PC-3 (cell line): ENCODE measurements around the gene CCNY. TPM values are rescaled to one million over a fixed set of nuclear protein-coding genes. Genes with fewer than 3 reads are reported as not detected.

Experiments
- ATAC-seq: fragments of 200-7000 bp; cut with Tn5 transposase; 2 replicates; pipeline ENCODE4 v1.9.1; 2020; ENCODE audit warnings: mild to moderate bottlenecking, moderate library complexity
- BruUV-seq: library from RNA; stranded (reverse); fragments of 400-500 nt; replicated peaks from 2 replicates; lab custom pipeline; 2021; lab: Mats Ljungman, UMichigan
- CTCF ChIA-PET: fragments of 300-600 bp; sonication (Branson Sonifier 250); formaldehyde crosslinking; loops from one replicate; lab custom pipeline; 2022; ENCODE audit warnings: antibody characterized with exemption; lab: Charles Lee
- POLR2A ChIA-PET: fragments of 300-600 bp; sonication (Branson Sonifier 250); formaldehyde crosslinking; loops from one replicate; lab custom pipeline; 2022; ENCODE audit warnings: antibody characterized with exemption; ENCODE audit not compliant: unreplicated experiment; lab: Charles Lee
- DNase-seq: peaks from one replicate; pipeline ENCODE4 v3.0.0-alpha.2; 2015
- H2AFZ ChIP-seq: fragments of 300-600 bp; sonication (generic); 2 replicates; pipeline ENCODE4 v1.6.0; 2016; ENCODE audit warnings: antibody characterized with exemption, low read length
- H3F3A ChIP-seq: fragments of 300-600 bp; sonication (generic); one replicate; pipeline ENCODE4 v1.6.0; 2017; ENCODE audit warnings: antibody characterized with exemption, low read length, control low read depth, mild to moderate bottlenecking; ENCODE audit not compliant: unreplicated experiment
- H3K27ac ChIP-seq: fragments of 300-600 bp; sonication (generic); 2 replicates; pipeline ENCODE4 v1.5.1; 2016; ENCODE audit warnings: mild to moderate bottlenecking, low read length
- H3K27me3 ChIP-seq: fragments of 300-600 bp; sonication (generic); 2 replicates; pipeline ENCODE4 v1.6.1; 2016; ENCODE audit warnings: low read length, mixed read lengths
- H3K36me3 ChIP-seq: fragments of 300-600 bp; sonication (generic); 2 replicates; pipeline ENCODE4 v1.6.1; 2016; ENCODE audit warnings: low read depth, mixed run types, low read length, mixed read lengths
- H3K4me1 ChIP-seq: fragments of 300-600 bp; sonication (generic); 2 replicates; pipeline ENCODE4 v1.5.1; 2016; ENCODE audit warnings: low read length; ENCODE audit not compliant: insufficient read depth
- H3K4me2 ChIP-seq: fragments of 300-600 bp; sonication (generic); 2 replicates; pipeline ENCODE4 v1.6.0; 2016; ENCODE audit warnings: low read length
- H3K4me3 ChIP-seq: fragments of 300-600 bp; sonication (generic); 2 replicates; pipeline ENCODE4 v1.5.1; 2016; ENCODE audit warnings: mild to moderate bottlenecking, low read length, mixed read lengths
- H3K79me2 ChIP-seq: fragments of 300-600 bp; sonication (generic); 2 replicates; pipeline ENCODE4 v1.6.1; 2017; ENCODE audit warnings: low read length, mixed read lengths
- H3K9ac ChIP-seq: fragments of 300-600 bp; sonication (generic); 2 replicates; pipeline ENCODE4 v1.6.0; 2016; ENCODE audit warnings: mild to moderate bottlenecking, low read length
- H3K9me2 ChIP-seq: fragments of 300-600 bp; sonication (generic); replicated peaks from 2 replicates; pipeline ENCODE4 v1.6.1; 2016; ENCODE audit warnings: mixed run types, low read length, mixed read lengths
- H3K9me3 ChIP-seq: fragments of 300-600 bp; sonication (generic); 2 replicates; pipeline ENCODE4 v1.6.1; 2016; ENCODE audit warnings: low read length, mixed read lengths
- H4K20me1 ChIP-seq: fragments of 300-600 bp; sonication (generic); 2 replicates; pipeline ENCODE4 v1.6.1; 2016; ENCODE audit warnings: low read length, mixed read lengths
- CTCF ChIP-seq: fragments of 300-600 bp; sonication (generic); conservative IDR thresholded peaks from 2 replicates; pipeline ENCODE4 v1.5.1; 2017; ENCODE audit warnings: antibody characterized with exemption, low read depth, mild to moderate bottlenecking, low read length
- EZH2 ChIP-seq: fragments of 300-600 bp; sonication (generic); IDR thresholded peaks from one replicate; pipeline ENCODE4 v1.6.1; 2017; ENCODE audit warnings: antibody characterized with exemption, mild to moderate bottlenecking, low read length; ENCODE audit not compliant: unreplicated experiment
- EZH2phosphoT487 ChIP-seq: fragments of 300-600 bp; sonication (generic); IDR thresholded peaks from 2 replicates; pipeline ENCODE4 v1.6.1; 2018; ENCODE audit warnings: mild to moderate bottlenecking, antibody characterized with exemption, low read length, borderline replicate concordance
- intact Hi-C: fragments of 100-400 bp; cut with micrococcal nuclease; formaldehyde crosslinking; loops from 2 replicates; pipeline ENCODE4 v1.9.0; 2023
- total RNA-seq: library from RNA; depleted of rRNA; stranded (reverse); fragments of >200 nt; gene quantifications from 2 replicates; pipeline ENCODE4 v1.2.3, GENCODE V29; 2014

The CCNY gene
- total RNA-seq, 1 experiment from 2014 or later, result 146 TPM

DNA sequence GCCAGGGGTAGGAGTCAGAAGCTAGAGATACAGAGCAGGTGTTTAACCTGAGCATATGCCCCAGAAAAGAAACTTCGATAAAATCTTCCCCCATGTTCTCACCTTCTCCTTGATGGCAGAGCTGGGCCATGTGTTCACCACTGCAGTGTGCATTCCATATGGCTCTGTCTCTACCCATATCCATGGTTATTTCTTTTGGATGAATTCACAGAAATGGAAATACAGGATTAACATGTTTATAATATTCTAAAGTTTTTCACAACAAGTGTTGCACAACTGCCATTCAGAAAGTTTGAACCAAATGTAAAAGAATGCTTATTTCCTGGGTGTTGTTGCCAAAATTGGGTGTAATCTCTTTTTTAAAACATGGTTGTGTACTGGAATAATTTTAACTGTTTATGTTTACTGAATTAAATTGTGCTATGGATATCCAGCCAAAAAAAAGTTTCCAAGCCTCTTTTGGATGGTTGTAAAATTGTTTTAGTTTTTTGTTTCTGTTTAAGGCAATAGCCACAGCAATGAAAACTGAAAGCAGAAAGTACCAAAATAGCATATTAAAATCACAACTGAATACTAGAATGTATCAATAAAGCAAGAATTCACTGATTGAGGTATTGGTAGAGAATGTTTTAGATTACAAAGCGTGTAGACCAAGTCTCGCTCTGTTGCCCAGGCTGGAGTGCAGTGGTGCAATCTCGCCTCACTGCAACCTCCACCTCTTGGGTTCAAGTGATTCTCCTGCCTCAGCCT lies 19.9 kb upstream of the CCNY start:
- CTCF ChIA-PET, result no interaction called here
- ATAC-seq (no peak), DNase-seq (no peak)
- peaks cover 24% of the 10 kb centered on the region for H3K79me2 ChIP-seq
- no peaks in the 10 kb centered on the region for H3K9me2 ChIP-seq
- H3K9me3 ChIP-seq, result no peaks in the 10 kb centered on the region
- H3K4me2 ChIP-seq, result no peak overlapping the region
- intact Hi-C loops, result no loop called here
- POLR2A ChIA-PET, result no interaction called here
- peaks cover 50% of the 10 kb centered on the region for H3K36me3 ChIP-seq
- no peaks in the 10 kb centered on the region for H3F3A ChIP-seq
- H3K4me3 ChIP-seq, result no peak overlapping the region
- no peak overlapping the region for H3K9ac ChIP-seq
- H3K27me3 ChIP-seq, result no peaks in the 10 kb centered on the region
- H3K4me1 ChIP-seq, result no peaks in the 10 kb centered on the region
- no peak overlapping the region for H3K27ac ChIP-seq
- TF ChIP-seq EZH2 (no peak), EZH2phosphoT487 (no peak), CTCF (no peak)
- BruUV-seq, result no TSS peak
- H4K20me1 ChIP-seq, result no peaks in the 10 kb centered on the region
- no peak overlapping the region for H2AFZ ChIP-seq

DNA sequence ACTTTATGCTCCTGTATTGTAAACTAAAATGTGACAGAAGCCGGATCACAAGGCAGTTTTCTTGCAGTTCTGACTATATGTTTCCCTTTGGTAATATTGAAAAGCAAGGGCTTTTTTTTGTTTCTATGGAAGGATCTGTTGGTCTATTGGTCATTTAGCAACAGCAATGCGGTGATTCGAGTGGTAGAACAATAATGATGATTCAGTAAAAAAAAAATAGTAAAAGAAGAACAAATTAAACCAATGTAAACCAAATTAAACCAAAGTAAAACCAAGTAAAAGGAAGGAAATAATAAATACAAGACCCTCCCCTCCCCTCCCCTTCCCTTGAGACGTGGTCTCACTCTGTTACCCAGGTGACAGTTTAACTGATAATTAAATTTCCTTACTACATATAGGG lies 17.8 kb upstream of the CCNY start:
- CTCF ChIA-PET, result no interaction called here
- BruUV-seq, result no TSS peak
- peaks cover 46% of the 10 kb centered on the region for H3K79me2 ChIP-seq

GRCh38 chr10:35320341-35320740 lies 16.0 kb upstream of the CCNY start:
- Histone ChIP-seq H3K9ac (no peak overlapping the region), H3K9me2 (no peaks in the 10 kb centered on the region), H3K4me2 (no peak overlapping the region), H3K36me3 (peaks cover 59% of the 10 kb centered on the region), H3K4me1 (no peaks in the 10 kb centered on the region), H4K20me1 (peaks cover 6% of the 10 kb centered on the region; the same call in 1 of the 2 replicates), H2AFZ (no peak overlapping the region), H3F3A (no peaks in the 10 kb centered on the region), H3K4me3 (no peak overlapping the region), H3K79me2 (peaks cover 60% of the 10 kb centered on the region), H3K27ac (no peak overlapping the region), H3K9me3 (no peaks in the 10 kb centered on the region), H3K27me3 (no peaks in the 10 kb centered on the region)
- DNase-seq (no peak), ATAC-seq (no peak)
- intact Hi-C loops, result no loop called here
- ChIA-PET CTCF (no interaction called here), POLR2A (no interaction called here)
- BruUV-seq, result no TSS peak
- TF ChIP-seq CTCF (no peak), EZH2 (no peak), EZH2phosphoT487 (no peak)

More for the DNA sequence above, 17.8 kb upstream of the CCNY start:
- no peak for DNase-seq
- POLR2A ChIA-PET, result no interaction called here
- Histone ChIP-seq H3K9me2 (no peaks in the 10 kb centered on the region), H3K36me3 (peaks cover 64% of the 10 kb centered on the region), H3K27ac (no peak overlapping the region), H3K9me3 (no peaks in the 10 kb centered on the region), H3F3A (no peaks in the 10 kb centered on the region), H4K20me1 (no peaks in the 10 kb centered on the region), H3K4me2 (no peak overlapping the region), H3K9ac (no peak overlapping the region), H3K4me3 (no peak overlapping the region), H3K27me3 (no peaks in the 10 kb centered on the region), H2AFZ (no peak overlapping the region), H3K4me1 (no peaks in the 10 kb centered on the region)
- intact Hi-C loops, result no loop called here
- ATAC-seq, result no peak
- no peak for TF ChIP-seq EZH2
- no peak for TF ChIP-seq EZH2phosphoT487
